Transverse colon (tissue), 4 donors: ENCODE data around the gene LPO. TPM values are rescaled to one million over a fixed set of nuclear protein-coding genes. Genes with fewer than 3 reads are reported as not detected.

ENCODE experiments used
- DNase-seq: peaks from one replicate; pipeline ENCODE4 v3.0.0-alpha.2; 2019
- H3K27ac ChIP-seq, 4 donors: fragments of 200-600 bp; sonication (generic); 2 replicates each; pipeline ENCODE4 v1.5.1; 2016 to 2018; ENCODE audit warnings: inconsistent platforms in 4 of 4
- H3K27me3 ChIP-seq: fragments of 200-600 bp; sonication (generic); 2 replicates; pipeline ENCODE4 v1.5.1; 2017; ENCODE audit warnings: inconsistent platforms
- H3K36me3 ChIP-seq, 4 donors: fragments of 200-600 bp; sonication (generic); 2 replicates each; pipeline ENCODE4 v1.5.1; 2017 to 2019; ENCODE audit warnings: inconsistent platforms in 4 of 4
- H3K4me1 ChIP-seq, 4 donors: fragments of 200-600 bp; sonication (generic); 2 replicates each; pipeline ENCODE4 v1.5.1; 2017 to 2020; ENCODE audit warnings: inconsistent platforms in 4 of 4
- H3K4me3 ChIP-seq, 4 donors: fragments of 200-600 bp; sonication (generic); 1 replicate in 1 of 4; 2 replicates in 3 of 4; pipeline versions ENCODE4 v1.5.1 to v1.6.1; 2017 to 2019; ENCODE audit warnings: inconsistent platforms in 4 of 4
- H3K9me3 ChIP-seq, 2 donors: fragments of 200-600 bp; sonication (generic); 2 replicates each; pipeline ENCODE4 v1.5.1; 2017 to 2019; ENCODE audit warnings: inconsistent platforms in 2 of 2
- EP300 ChIP-seq: sonication (generic); formaldehyde crosslinking; IDR thresholded peaks from one replicate; pipeline ENCODE4 v1.6.1; 2017; ENCODE audit warnings: antibody characterized with exemption, low read depth
- POLR2A ChIP-seq: fragments of 450-650 bp; IDR thresholded peaks from one replicate; pipeline ENCODE4 v1.6.1; 2016; ENCODE audit warnings: antibody characterized with exemption, mild to moderate bottlenecking, moderate library complexity
- POLR2AphosphoS5 ChIP-seq, 3 donors: sonication (generic); formaldehyde crosslinking; IDR thresholded peaks; one replicate each; pipeline ENCODE4 v1.6.1; 2016; ENCODE audit warnings: antibody characterized with exemption in 3 of 3
- WGBS, 2 donors: methylation state at CpG; one replicate each; pipeline ENCODE4 v1.1.5; 2018; ENCODE audit warnings: low coverage in 1 of 2; 5-methylcytosine and 5-hydroxymethylcytosine counted together
- in situ Hi-C, 4 donors: fragments of 200-750 bp; cut with MboI; loops; one replicate each; pipeline versions ENCODE4 v1.15.0 to v1.15.1; 2017; ENCODE audit warnings: low sequenced_read_pairs in 3 of 4, low pct_ligation_motif_present in 1 of 4, low pct_unique_long_range_greater_than_20kb in 1 of 4
- intact Hi-C: fragments of 100-400 bp; cut with DNase I; formaldehyde crosslinking; loops from one replicate; pipeline ENCODE4 v1.15.1; 2023; ENCODE audit warnings: low total_unique reads
- total RNA-seq, 4 donors: library from RNA; depleted of rRNA; stranded (reverse); fragments of >200 nt; gene quantifications; one replicate each; pipeline ENCODE4 v1.1.0, GENCODE V29; 2016
- TF ChIP-seq, protein P1 (sequence below), 5 experiments: fragments of 200-600 bp in 3 of 5; fragments of 450-650 bp in 2 of 5; sonication (generic) in 3 of 5; IDR thresholded peaks; 1 replicate in 2 of 5; 2 replicates in 3 of 5; pipeline ENCODE4 v1.5.1; 2016 to 2017; ENCODE audit warnings: antibody characterized with exemption in 5 of 5, inconsistent platforms in 3 of 5, mild to moderate bottlenecking in 2 of 5, moderate library complexity in 1 of 5

The LPO gene
- total RNA-seq, 4 donors from 2014 or later: not detected

DNA sequence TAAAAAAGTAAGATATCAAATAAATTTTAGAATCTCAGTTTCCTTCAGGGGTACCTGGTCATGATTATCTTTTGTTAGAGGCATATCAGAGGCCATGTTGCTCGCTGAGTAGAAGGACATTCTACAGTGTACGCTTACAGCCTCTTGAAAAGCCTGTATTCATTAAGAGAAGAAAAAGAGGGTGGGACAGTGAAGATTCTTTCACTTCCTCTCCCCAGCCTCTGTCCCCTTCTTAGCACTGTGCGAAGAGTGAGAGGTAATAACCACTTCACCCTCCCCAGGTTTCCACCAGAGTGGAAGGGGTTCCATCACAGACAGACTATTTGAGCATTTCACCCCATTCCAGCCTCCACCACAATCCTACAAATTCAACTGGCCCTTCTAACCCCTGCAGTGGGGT is 4.8 kb upstream of the LPO start:
- 63 to 87% methylated on average over 3 of the region's 3 CpGs for WGBS, 2 donors
- no peak overlapping the region for H3K4me3 ChIP-seq
- in situ Hi-C loops (loop anchor here in 1 of 4 donors (25.0 kb wide), 1 partner anchor 96 kb away; the partner anchor contains the start of gene OR4D1), intact Hi-C loops (no loop called here)
- TF ChIP-seq EP300 (no peak), POLR2A (no peak), POLR2AphosphoS5 (IDR thresholded peaks at IDR 0.05) (no peak)
- TF ChIP-seq, protein P1, sequence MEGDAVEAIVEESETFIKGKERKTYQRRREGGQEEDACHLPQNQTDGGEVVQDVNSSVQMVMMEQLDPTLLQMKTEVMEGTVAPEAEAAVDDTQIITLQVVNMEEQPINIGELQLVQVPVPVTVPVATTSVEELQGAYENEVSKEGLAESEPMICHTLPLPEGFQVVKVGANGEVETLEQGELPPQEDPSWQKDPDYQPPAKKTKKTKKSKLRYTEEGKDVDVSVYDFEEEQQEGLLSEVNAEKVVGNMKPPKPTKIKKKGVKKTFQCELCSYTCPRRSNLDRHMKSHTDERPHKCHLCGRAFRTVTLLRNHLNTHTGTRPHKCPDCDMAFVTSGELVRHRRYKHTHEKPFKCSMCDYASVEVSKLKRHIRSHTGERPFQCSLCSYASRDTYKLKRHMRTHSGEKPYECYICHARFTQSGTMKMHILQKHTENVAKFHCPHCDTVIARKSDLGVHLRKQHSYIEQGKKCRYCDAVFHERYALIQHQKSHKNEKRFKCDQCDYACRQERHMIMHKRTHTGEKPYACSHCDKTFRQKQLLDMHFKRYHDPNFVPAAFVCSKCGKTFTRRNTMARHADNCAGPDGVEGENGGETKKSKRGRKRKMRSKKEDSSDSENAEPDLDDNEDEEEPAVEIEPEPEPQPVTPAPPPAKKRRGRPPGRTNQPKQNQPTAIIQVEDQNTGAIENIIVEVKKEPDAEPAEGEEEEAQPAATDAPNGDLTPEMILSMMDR (IDR thresholded peaks at IDR 0.05): no peak
- no peaks in the 10 kb centered on the region for H3K4me1 ChIP-seq
- no peak overlapping the region for H3K27ac ChIP-seq
- DNase-seq: no peak
- H3K27me3 ChIP-seq: peaks cover 49% of the 10 kb centered on the region
- no peaks in the 10 kb centered on the region for H3K9me3 ChIP-seq
- H3K36me3 ChIP-seq: no peaks in the 10 kb centered on the region

DNA sequence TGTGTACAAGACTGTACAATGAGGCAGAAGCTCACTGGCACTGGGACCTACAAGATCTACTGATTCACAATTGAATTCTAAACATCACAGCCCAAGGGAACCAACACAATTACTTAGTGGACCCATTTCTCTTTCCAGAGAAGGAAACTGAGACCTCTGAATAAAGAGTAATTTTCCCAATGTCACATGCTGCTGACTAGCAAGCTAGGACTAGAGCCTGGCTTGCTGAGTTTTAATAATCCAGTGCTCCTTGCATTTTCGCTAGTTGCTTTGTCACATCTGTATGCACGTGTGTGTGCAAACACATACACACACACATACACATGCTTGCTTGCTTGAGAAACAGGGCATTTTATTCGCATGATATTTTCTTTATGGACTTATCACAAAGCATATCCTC is 3.9 kb upstream of the LPO start:
- WGBS, 2 donors: 79 to 82% methylated on average over 3 of the region's 3 CpGs
- in situ Hi-C loops: loop anchor here in 1 of 4 donors (25.0 kb wide), 1 partner anchor 97 kb away; the partner anchor contains the start of gene OR4D1
- Histone ChIP-seq H3K27ac (no peak overlapping the region), H3K9me3 (no peaks in the 10 kb centered on the region), H3K27me3 (peaks cover 50% of the 10 kb centered on the region), H3K36me3 (no peaks in the 10 kb centered on the region), H3K4me3 (no peak overlapping the region), H3K4me1 (no peaks in the 10 kb centered on the region)
- TF ChIP-seq, protein P1 (IDR thresholded peaks at IDR 0.05): no peak
- TF ChIP-seq POLR2AphosphoS5 (IDR thresholded peaks at IDR 0.05) (no peak), EP300 (no peak), POLR2A (no peak)
- no peak for DNase-seq
- intact Hi-C loops: no loop called here

DNA sequence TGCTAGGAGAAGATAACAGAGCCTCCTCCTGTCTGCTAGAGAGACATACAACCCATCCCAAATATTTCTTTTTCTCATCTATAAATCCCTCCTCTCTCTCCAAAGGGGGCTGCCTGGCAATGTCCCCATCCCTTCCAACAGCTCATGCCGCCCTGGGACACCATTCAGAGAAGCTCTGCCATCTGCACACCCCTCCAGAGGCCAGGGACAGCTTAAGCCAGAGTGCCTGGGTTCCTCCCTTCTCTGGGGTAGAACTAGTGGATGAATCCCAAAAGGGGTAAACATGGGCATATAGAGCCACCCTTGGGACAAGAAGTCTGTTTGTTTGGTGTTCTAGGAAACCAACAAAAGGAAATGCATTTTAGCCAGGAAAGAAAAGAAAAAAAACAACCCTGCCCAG is 2.6 kb upstream of the LPO start:
- no peak overlapping the region for H3K27ac ChIP-seq
- H3K9me3 ChIP-seq: no peaks in the 10 kb centered on the region
- no peak for TF ChIP-seq EP300
- TF ChIP-seq, protein P1 (IDR thresholded peaks at IDR 0.05): no peak
- TF ChIP-seq POLR2A: no peak
- no peak for TF ChIP-seq POLR2AphosphoS5 (IDR thresholded peaks at IDR 0.05)
- WGBS, 2 donors: 74% methylated on average over 1 of the region's 1 CpG; no CpG with 5 or more reads in 1 of the 2 donors
- H3K4me3 ChIP-seq: no peak overlapping the region
- no peak for DNase-seq
- intact Hi-C loops: no loop called here
- H3K27me3 ChIP-seq: peaks cover 59% of the 10 kb centered on the region
- no peaks in the 10 kb centered on the region for H3K4me1 ChIP-seq
- no peaks in the 10 kb centered on the region for H3K36me3 ChIP-seq
- in situ Hi-C loops: loop anchor here in 1 of 4 donors (25.0 kb wide), 1 partner anchor 99 kb away; the partner anchor contains the start of gene OR4D1

DNA sequence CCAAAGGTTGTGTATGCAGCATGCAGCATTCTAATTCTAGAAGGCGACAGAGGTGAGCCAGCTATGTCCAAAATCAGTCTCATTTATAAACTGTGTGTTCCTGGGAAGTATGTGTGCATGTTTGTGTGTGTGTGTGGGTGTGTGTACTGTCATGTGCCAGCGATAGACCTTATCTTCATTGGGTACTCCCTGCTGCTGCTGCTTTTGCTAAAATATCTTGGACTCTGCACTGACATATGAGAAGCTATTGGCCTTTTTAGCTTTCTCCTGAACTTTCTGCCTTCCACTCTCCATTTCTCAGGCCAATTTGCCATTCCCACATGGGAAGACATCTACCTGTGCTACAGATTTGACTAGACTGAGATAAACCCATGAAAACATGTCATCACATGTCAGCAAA is 2.0 kb upstream of the LPO start:
- H3K9me3 ChIP-seq: no peaks in the 10 kb centered on the region
- intact Hi-C loops: no loop called here
- in situ Hi-C loops: loop anchor here in 1 of 4 donors (25.0 kb wide), 1 partner anchor 99 kb away; the partner anchor contains the start of gene OR4D1
- 60 to 64% methylated on average over 1 to 2 of the region's 2 CpGs for WGBS, 2 donors
- no peak for DNase-seq
- no peak overlapping the region for H3K27ac ChIP-seq
- peaks cover 63% of the 10 kb centered on the region for H3K27me3 ChIP-seq
- H3K4me1 ChIP-seq: no peaks in the 10 kb centered on the region
- no peaks in the 10 kb centered on the region for H3K36me3 ChIP-seq
- no peak overlapping the region for H3K4me3 ChIP-seq
- no peak for TF ChIP-seq POLR2AphosphoS5 (IDR thresholded peaks at IDR 0.05)

DNA sequence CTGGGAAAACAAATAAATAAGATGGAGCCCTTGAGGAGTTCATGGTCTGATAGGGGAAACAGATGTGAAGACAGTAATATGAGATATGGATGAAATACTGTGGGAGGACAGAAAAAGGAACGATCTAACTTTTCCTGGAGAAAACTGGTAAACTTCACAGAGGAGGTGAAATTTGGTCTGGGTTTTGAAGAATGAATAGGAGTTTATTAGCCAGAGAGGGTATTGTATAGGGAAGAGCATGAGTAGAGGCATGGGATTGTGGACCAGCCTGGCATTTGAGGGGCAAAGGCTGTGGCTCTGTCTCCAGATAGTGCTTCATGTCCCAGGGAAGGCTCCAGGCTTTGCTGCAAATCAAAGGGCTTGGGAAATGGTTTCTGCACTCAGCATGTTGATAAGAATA is 1.6 kb downstream of the LPO start:
- Histone ChIP-seq H3K36me3 (no peaks in the 10 kb centered on the region), H3K27me3 (peaks cover 78% of the 10 kb centered on the region), H3K27ac (no peak overlapping the region), H3K4me3 (no peak overlapping the region), H3K4me1 (no peaks in the 10 kb centered on the region), H3K9me3 (no peaks in the 10 kb centered on the region)
- intact Hi-C loops: no loop called here
- no peak for DNase-seq
- WGBS, 2 donors: 70 to 90% methylated on average over 1 of the region's 1 CpG
- TF ChIP-seq, protein P1 (IDR thresholded peaks at IDR 0.05): no peak
- no peak for TF ChIP-seq POLR2A
- no peak for TF ChIP-seq EP300
- TF ChIP-seq POLR2AphosphoS5 (IDR thresholded peaks at IDR 0.05): no peak
- in situ Hi-C loops: loop anchor here in 1 of 4 donors (25.0 kb wide), 1 partner anchor 103 kb away; the partner anchor contains the start of gene OR4D1
